CMK (cell line): ENCODE data around the gene ATP6V0A4.
"Not testable (repeated sequence)": the region's sequence is repeated elsewhere in the genome, so short reads cannot be mapped to it uniquely, and the experiment has no call there.

ENCODE experiments used
- DNase-seq: peaks from one replicate; pipeline ENCODE4 v3.0.0-alpha.2; 2010; ENCODE audit warnings: low read depth

The ATP6V0A4 gene

DNA sequence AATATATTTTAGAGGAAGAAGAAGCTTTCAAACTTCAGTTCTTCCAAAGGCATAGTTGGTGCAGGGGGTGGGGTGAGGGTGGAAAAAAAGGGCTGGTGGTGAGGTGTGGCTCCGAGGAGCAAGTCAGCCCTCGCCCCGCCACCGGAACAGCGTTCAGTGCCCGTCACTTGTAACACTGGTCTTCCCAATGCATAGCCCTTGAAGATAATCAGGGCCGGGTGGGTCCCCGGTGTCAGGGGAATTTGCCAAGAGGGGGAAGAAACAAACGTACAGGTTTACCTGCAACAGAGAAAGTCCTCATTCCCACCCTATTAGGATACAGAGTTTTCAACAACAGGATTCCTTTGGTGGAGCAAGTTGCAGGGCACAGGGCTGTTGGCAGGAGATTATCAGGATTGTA is 98.3 kb downstream of the ATP6V0A4 start:
- DNase-seq = no peak

DNA sequence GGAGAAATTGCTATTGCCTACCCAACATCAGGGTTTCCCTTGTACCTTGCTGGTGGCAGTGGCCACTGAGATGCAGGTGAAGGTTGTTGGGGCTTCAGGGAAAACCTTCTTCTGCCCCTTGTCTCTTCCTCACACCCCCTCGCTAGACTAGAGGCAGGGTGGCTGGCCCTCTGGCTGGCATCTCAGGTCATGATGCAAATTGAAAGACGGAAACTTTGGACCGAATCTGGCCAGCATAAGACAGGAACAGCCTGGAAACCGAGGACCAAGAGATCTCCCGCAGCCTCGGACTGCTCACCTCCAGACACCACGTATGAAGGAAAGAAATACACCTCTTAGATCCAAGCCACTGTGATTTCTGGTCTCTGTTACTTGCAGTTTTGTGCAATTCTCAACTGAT is 99.7 kb downstream of the ATP6V0A4 start:
- DNase-seq = no peak

DNA sequence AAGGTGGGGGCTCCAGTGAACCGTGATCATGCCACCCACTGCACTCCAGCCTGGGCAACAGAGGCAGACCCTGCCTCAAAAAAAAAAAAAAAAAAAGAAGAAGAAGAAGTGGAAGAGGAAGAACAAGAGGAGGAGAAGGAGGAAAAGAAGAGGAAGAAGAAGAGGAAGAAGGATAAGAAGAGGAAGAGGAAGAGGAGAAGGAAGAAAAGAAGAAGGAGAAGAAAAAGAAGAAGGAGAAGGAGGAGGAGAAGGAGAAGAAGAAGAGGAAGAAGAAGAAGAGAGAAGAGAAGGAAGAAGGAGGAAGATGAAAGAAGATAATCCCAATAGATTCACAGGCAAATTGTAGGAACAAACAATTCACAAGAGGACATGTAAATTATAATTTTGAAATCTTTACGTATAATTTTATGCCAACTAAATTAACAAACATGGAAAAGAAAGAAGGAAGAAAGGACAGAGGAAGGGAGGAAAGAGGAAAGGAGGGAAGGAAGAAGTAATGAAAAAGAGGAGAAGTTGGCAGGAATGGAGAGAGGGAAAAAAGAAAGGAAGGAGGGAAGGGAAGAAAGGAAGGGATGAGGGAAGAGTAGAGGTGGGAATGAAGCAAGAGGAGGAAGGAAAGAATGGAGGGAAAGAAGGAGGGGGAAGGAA is 100.3 kb downstream of the ATP6V0A4 start:
- DNase-seq = no peak

DNA sequence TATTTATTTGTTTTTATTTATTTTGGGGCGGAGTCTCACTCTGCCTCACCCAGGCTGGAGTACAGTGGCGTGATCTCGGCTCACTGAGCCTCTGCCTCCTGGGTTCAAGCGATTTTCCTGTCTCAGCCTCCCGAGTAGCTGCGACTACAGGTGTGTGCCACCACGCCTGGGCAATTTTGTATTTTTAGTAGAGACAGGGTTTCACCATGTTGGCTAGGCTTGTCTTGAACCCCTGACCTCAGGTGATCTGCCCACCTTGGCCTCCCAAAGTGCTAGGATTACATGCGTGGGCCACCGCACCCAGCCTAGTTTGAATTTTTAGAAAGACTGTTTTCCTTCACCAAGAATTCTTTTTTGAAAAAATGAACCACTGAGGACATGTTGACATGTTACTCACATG is 102.2 kb downstream of the ATP6V0A4 start:
- DNase-seq = not testable (repeated sequence)

DNA sequence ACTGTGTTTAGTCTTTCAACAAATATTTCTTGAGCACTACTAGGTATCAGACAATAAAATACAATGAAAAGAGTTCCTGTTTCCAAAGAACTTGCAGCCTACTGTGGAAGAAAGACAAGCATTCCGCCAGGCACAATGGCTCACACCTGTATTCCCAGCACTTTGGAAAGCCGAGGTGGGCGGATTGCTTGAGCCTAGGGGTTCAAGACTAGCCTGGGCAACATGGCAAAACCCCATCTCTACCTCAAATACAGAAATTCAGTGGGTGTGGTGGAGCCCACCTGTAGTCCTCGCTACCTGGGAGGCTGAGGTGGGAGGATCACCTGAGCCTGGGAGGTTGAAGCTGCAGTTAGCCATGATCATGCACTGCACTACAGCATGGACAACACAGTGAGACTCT is 102.9 kb downstream of the ATP6V0A4 start:
- no peak for DNase-seq

DNA sequence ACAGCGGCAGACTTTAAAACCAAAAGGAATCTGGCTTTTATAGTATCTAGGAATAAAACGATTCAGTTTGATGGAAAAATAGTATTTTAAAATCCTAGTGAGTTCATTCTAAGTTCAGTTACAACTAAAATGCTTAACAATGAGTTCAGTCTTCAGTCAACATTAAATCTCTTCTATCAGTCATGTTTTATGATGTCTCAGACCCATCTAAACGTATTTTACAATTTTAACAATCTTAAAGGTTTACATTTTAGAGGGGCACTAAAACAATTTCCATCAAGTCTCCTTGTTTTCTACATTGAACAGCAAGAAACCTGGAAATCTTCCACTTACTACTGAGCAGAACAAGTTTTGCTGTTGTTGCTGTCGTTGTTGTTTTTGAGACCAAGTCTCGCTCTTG is 106.8 kb downstream of the ATP6V0A4 start:
- no peak for DNase-seq

DNA sequence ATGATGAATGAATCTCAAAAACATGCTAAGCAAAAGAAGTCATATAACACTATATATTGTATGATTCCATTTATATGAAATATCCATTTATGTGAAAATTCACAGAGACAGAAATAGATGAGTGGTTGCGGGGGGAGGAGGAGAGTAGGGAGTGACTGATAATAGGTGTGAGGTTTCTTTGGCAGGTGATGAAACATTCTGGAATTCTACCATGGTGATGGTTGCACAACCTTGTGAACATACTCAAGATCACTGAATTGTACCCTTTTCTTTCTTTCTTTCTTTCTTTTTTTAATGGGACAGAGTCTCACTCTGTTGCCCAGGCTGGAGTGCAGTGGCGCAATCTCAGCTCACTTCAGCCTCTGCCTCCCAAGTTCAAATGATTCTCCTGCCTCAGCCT is 107.5 kb downstream of the ATP6V0A4 start:
- no peak for DNase-seq

DNA sequence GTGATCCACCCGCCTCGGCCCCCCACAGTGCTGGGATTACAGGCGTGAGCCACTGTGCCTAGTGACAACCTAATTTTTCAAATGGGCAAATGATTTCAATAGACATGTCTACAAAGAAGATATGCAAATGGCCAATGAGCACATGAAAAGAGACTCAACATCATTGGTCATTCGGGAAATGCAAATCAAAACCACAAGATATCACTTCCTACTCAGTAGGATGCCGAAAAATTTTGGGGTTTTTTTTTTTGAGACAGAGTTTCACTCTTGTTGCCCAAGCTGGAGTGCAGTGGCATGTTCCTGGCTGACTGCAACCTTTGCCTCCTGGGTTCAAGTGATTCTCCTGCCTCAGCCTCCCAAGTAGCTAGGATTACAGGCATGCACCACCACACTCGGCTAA is 110.0 kb downstream of the ATP6V0A4 start:
- not testable (repeated sequence) for DNase-seq

DNA sequence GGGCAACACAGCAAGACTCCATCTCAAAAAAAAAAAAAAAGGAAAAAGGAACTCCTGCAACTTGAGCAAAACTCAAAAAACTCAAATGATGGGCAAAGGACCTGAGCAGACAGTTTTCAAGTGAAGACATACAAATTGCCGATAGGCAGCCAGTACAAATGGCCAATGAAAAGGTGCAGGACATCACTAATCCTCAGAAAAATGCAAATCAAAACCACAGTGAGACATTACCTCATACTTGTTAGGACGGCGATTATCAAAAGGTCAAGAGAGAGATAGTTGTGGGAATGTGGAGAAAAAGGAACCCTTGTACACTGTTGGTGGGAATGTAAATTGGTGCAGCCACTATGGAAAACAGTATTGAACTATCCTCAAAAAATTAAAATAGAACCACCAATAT is 113.7 kb downstream of the ATP6V0A4 start:
- DNase-seq = no peak

DNA sequence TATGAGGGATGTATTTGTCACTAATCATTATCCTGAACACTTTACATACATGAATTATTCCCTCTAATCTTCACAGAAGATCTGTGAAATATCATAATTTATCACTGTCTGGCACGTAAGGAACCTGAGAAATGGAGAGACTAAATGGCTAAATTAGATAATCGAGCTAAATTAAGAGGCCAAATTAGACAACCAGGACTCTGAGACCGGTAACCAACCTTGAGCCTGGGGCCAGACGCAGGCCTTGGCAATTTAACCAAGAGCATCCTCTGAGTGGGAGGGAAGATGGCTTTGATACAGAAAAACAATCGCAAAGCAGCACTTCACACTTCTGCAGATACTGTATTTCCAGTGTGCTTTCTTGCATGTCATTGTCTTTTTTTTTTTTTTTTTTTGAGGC is 118.2 kb downstream of the ATP6V0A4 start:
- DNase-seq = no peak

DNA sequence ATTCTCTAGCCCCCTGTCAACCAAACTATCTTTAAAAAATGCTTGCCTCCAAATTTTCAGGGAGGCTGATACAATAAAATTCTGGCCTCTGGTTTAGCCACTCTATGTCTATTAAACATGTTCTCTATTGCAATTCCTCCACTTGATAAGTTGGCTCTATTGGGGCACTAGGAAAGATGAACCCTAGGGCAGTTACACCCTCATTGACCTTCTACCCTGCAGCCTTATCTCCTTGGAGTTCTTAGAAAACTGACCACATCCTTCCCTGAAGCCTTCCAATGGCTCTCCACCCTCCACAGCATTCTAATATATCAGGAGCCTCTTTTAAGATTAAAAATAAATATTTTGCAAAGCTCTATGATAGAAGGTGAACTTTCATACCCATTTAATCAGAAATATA is 127.4 kb downstream of the ATP6V0A4 start:
- DNase-seq = peak; percentile 56

DNA sequence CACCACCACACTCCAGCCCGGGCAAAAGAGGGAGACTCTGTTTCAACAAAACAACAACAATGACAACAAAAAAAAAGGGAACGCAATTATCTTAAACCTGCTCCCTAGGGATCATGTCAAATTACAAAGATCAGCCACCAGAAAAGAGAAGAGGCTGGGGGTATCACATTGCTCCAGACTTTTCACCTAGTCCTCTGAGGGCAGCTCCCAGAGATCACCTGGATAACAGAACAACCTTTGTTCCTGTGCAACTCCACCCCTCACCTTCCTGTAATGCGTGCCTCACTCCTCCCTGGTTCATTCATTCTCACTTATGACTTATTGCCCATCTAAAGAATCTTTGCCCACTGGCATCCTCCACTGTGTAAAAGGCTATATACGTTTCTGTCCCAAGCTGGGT is 128.6 kb downstream of the ATP6V0A4 start:
- no peak for DNase-seq

DNA sequence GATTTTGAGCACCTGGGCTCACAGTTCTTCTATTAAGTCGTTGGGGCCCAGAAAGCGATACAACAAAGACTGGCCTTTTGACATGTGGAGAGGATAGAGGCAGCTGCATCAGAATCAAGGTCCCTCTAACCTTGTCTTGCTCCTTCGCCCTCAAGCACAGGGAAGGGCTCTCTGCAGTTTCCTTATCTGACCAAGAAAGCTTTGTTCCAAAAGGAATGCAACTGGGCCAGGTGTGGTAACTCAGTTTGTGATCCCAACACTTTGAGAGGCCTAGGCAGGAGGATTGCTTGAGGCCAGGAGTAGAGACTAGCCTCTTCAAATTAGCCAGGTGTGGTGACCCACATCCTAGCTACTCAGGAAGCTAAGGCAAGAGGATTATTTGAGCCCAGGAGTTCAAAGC is 129.1 kb downstream of the ATP6V0A4 start:
- DNase-seq = no peak

DNA sequence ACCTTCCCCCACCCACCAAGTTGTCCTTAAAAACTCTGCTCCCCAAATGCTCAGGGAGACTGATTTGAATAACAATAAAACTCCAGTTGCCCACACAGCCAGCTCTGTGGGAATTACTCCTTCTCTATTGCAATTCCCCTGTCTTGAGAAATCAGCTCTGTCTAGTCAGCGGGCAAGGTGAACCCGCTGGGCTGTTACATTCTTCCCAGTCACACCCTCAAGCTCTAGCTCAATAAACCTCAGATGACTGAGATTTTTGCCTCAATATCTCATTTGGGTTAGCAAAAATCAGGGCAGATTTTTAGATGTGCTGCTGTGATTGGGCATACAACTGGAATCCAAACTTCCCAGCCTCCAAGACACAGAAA is 129.8 kb downstream of the ATP6V0A4 start:
- no peak for DNase-seq

DNA sequence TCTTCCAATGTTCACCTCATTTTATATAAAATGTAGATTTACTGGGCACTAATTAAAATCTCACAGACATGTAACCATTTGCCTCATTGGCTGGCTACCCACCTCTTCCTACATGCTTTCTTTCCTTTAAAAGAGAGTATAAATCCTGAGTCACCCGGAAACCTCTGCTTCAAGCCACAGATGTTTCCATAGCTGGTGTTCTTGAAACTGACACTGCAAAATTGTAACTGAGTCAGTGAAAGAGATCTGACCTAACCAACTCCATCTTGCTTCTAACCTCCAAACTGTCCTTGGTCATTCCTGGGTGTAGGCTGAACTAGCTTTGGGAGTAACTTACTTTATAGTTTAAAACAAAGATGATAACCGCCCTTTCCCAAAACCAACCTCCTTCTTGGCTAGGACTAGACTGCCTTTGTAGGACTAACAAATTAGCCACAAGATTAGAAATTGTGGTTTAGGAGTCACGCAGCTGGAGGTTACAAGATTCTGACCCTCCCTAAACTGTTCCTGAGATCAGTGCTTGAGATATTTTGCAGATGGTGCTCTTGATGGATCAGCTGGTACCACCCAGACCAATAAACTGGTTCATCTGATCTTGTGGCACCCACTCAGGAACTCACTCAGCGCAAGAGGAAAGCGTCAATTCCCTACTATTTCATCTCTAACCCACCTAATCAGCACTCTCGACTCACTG is 130.3 kb downstream of the ATP6V0A4 start:
- DNase-seq = no peak

DNA sequence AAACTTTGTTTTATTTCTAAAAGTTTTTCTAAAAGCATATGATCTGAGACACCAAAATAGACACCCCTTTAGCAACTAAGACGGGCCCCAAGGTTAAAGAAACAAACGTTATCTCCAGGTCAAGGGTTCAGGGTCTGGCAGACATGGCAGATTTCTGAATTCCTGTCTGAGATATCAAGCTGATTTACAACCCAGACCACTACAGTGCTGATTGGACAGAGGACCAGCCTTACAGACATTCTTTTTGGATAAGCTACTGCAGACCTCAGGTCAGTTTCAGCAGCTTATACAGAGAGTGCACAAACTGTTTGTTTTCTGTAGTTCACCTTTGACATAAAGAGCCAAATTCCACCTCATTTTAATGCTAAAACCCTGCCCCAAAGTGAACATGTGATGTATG is 131.6 kb downstream of the ATP6V0A4 start:
- DNase-seq = no peak

DNA sequence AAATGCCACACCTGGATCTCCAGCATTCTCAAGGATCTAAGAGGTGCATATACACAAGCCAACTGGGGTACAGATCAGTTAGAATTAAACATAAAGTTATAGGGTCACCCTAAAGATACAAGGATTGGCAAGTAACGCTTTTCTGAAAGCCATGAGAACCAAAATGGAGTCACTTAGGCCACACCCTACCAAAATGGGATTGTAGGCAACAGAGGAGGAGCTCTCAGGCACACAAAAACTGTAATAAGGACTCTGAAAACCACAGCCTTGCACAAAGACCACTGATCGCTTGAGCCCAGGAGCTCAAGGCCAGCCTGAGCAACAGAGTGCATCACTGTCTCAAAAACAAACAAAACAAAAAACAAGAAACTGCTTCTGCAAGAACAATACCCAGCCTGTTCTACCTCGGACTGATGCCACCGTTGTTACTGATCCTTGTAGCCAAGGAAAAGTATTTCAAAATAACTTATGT is 132.3 kb downstream of the ATP6V0A4 start:
- no peak for DNase-seq

DNA sequence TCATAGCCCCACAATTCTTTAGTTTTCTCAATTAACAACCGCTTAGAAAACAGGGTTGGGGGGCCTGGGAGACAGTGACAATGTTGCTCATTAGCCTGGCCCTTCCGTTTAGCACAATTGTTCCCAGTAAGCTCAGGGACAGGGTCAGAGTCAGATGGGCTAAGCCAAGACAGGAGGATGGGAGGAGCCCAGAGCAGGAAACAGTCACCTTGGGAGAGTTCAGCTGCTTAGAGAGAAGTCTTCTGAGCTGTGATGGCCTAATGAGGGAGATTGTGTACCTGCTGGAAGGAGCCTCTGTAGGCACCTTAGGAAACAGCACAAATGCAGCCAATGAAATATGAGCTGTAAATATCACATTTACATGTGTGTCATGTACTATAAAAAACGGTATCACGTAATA is 132.7 kb downstream of the ATP6V0A4 start:
- no peak for DNase-seq

DNA sequence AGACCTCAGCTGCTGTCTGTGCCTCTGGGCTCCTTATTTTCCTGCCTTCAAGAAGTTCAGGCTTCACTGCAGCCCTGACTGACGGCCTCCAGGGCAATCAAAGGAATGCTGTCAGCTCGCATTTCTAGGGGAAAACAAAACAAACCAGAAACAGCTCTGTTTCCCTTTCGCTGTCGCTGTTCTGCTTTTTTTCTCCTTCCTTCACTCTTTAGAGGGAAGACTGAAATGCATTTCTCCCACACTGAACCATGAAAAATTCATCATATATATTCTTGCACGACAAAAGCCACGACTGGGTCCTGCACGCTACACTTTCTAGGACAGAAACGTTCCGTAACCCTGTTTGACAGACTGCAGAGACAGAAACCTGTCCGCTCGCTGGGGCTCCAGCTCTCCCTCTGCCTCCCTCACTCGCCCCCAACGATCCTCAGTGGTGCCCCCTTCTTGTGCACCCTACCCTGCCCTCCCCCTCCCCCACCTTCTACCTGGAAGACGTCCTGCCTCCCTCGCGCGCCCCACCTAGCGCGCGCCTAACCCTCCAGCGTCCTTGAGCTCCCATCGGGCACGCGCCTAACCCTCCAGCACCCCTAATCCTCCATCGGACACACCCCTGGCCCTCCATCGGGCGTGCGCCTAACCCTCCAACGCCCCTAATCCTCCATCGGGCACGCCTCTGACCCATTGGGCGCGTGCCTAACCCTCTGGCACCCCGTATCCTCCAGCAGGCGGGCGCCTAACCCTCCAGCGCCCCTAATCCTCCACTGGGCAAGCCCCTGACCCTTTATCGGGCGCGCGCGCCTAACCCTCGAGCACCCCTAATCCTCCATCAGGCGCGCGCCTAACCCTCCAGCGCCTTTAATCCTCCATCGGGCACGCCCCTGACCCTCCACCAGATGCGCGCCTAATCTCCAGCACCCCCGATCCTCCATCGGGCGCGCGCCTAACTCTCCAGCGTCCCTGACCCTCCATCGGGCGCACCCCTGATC is 134.0 kb downstream of the ATP6V0A4 start:
- DNase-seq = no peak

DNA sequence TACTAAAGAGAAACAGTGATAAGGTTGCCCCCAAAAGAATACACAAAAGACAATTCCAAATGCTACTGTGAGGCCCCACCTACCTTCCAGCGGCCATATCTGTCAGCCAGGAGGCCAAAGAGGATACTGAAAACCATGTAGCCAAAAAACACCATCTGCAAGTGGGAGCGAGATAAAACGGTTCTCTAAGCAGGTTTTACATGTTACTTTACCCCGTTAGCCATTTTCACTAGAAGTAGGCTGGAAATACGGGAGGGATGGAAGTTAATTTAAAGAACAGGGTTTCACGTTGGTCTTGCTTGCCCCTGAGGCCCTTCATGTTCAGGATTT is 135.0 kb downstream of the ATP6V0A4 start:
- DNase-seq = no peak

DNA sequence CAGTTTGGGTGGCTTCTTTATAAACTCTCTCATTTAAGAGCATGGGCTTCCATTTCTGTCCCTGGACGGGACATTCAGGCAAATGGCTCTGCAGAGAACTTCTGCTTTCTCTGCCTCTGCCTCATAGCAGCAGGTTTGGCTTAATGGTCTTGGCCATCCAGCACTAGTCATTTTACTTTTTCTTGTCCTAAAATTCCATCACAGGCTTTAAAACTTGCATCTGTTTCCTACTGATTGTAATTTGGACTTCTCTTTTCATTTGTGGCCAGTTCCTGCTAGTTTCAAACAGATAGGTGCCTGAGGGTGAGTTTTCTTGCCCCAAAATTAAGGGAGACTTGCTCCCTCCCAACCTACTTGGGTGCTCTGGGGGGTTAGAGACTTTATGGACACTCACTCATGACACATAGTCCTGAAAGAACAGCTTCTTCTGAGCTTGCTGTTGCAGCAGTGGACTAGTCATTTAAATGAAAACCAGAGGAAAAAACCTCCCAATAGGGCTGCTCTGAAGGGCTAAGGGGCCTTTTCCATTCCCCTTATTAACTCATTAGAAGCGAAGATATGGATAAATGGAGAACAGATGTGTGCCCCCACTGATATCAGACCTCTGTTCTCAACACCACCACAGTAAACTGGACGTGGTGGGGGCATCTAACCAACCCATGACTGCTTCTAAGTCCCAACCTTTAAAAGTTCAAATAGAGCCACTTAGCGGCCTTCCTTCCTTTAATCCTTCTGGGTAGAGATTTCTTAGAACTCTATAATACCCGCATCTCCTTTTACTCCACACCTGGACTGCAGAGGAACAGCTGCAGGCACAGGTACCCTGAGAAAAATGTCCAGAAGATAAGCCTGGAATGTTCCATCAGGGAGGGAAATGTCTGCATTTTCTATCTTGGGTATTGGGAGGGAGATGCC is 135.7 kb downstream of the ATP6V0A4 start:
- DNase-seq = peak; percentile 34

DNA sequence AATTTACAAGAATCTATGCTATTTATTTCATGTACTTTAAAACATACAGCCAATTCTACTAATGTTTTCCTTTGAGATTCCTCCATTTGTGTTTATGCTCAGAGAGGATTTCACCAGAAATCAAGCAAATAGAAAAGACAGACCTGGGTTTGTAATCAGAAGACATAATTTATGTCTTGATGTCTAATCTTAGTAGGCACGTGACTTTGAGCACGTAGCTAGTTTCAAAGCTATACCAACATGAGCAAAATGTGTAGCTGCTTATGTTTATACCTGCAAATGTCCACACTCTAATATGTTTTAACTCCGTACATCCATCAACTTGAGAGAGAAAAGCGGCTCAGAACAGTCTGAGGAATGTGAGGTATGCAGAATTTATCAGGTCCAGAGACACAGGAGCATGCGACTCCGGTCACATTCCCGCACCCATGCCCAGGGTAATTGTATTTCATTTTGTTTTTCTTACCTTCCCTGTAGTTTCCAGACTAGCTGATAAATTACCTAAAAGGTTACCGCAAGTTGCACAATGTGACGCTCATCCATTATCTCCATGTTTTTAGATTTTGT is 136.8 kb downstream of the ATP6V0A4 start:
- DNase-seq = no peak
